Thoracic aorta (tissue), 2 donors: Measurements from ENCODE around the gene AMBP. TPM values are rescaled to one million over a fixed set of nuclear protein-coding genes. Genes with fewer than 3 reads are reported as not detected.

Experiments used
- ATAC-seq: fragments of 150-250 bp; one replicate; pipeline ENCODE4 v1.8.0; 2017; ENCODE audit warnings: low read depth; ENCODE audit not compliant: insufficient number of reproducible peaks, low FRiP score
- DNase-seq: peaks from one replicate; pipeline ENCODE4 v3.0.0-alpha.2; 2020; ENCODE audit warnings: low spot score
- H3K27ac ChIP-seq, 2 donors: fragments of 200-600 bp; sonication (generic); 1 replicate in 1 of 2; 2 replicates in 1 of 2; pipeline ENCODE4 v1.5.1; 2016; ENCODE audit warnings: mild to moderate bottlenecking in 2 of 2, moderate library complexity in 2 of 2
- H3K27me3 ChIP-seq: fragments of 200-600 bp; sonication (generic); replicated peaks from 2 replicates; pipeline ENCODE4 v1.6.0; 2016; ENCODE audit warnings: mild to moderate bottlenecking; ENCODE audit not compliant: insufficient read depth
- H3K36me3 ChIP-seq: fragments of 200-600 bp; sonication (generic); one replicate; pipeline ENCODE4 v1.5.1; 2016
- H3K4me1 ChIP-seq, 2 donors: fragments of 200-600 bp; sonication (generic); 1 replicate in 1 of 2; 2 replicates in 1 of 2; pipeline versions ENCODE4 v1.5.1 to v1.6.0; 2016; ENCODE audit warnings: low read depth in 2 of 2, mild to moderate bottlenecking in 1 of 2; ENCODE audit not compliant: control insufficient read depth in 1 of 2
- H3K4me3 ChIP-seq: fragments of 200-600 bp; sonication (generic); 2 replicates; pipeline ENCODE4 v1.5.1; 2016; ENCODE audit warnings: mild to moderate bottlenecking
- H3K9me3 ChIP-seq: fragments of 200-600 bp; sonication (generic); 2 replicates; pipeline ENCODE4 v1.5.1; 2016
- CTCF ChIP-seq: fragments of 200-600 bp; sonication (generic); IDR thresholded peaks from one replicate; pipeline ENCODE4 v1.5.1; 2019; ENCODE audit warnings: antibody characterized with exemption
- total RNA-seq, 2 donors: library from RNA; depleted of rRNA; stranded (reverse); fragments of >200 nt; gene quantifications; one replicate each; pipeline versions ENCODE4 v1.1.0 to v1.2.3, GENCODE V29; 2016

Gene AMBP
- total RNA-seq, 2 donors from 2014 or later: not detected

GRCh38 chr9:114015607-114016006, 62.5 kb downstream of the AMBP start:
- Histone ChIP-seq H3K4me1 (no peaks in the 10 kb centered on the region), H3K4me3 (no peak overlapping the region), H3K36me3 (peaks cover 25% of the 10 kb centered on the region), H3K27ac (no peak overlapping the region), H3K9me3 (no peaks in the 10 kb centered on the region), H3K27me3 (no peaks in the 10 kb centered on the region)
- TF ChIP-seq CTCF: no peak
- DNase-seq (no peak), ATAC-seq (no peak)

DNA sequence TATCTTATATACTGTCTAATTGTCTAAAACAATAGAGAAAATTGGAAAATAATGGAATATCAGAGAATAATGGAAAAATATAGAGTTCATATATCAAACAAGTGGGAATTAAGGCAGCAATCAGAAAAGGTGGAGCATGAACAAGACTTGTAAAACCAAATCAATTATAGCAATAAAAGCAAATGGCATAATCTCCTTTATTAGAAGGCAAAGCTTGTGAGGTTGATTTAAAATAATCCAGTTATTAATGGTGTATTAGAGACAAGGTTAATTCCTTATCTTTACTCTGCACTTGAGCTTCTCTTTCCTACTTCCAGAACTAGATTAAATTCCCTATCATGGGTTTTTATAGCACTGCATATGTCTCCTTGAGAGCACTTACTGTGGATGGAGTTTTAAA, 64.1 kb downstream of the AMBP start:
- Histone ChIP-seq H3K4me3 (no peak overlapping the region), H3K36me3 (peaks cover 25% of the 10 kb centered on the region), H3K4me1 (no peaks in the 10 kb centered on the region), H3K27ac (no peak overlapping the region), H3K9me3 (no peaks in the 10 kb centered on the region), H3K27me3 (no peaks in the 10 kb centered on the region)
- TF ChIP-seq CTCF: no peak
- no peak for DNase-seq
- no peak for ATAC-seq

GRCh38 chr9:114012126-114012525, 66.0 kb downstream of the AMBP start:
- no peaks in the 10 kb centered on the region for H3K4me1 ChIP-seq
- H3K9me3 ChIP-seq: no peaks in the 10 kb centered on the region
- ATAC-seq (no peak), DNase-seq (no peak)
- no peak overlapping the region for H3K4me3 ChIP-seq
- no peak for TF ChIP-seq CTCF
- no peaks in the 10 kb centered on the region for H3K27me3 ChIP-seq
- H3K27ac ChIP-seq: no peak overlapping the region
- peaks cover 9% of the 10 kb centered on the region for H3K36me3 ChIP-seq

- no peak for DNase-seq
- Histone ChIP-seq H3K4me3 (no peak overlapping the region), H3K27ac (no peak overlapping the region), H3K4me1 (no peaks in the 10 kb centered on the region), H3K9me3 (no peaks in the 10 kb centered on the region), H3K27me3 (no peaks in the 10 kb centered on the region), H3K36me3 (peaks cover 5% of the 10 kb centered on the region)
- no peak for ATAC-seq
- TF ChIP-seq CTCF: no peak
Measured at GRCh38 chr9:114011313-114011712, 66.8 kb downstream of the AMBP start.

Other genes with a start within 250 kb of the AMBP start
- 10 to 100 TPM; 16.6 to 24.9 TPM for gene ZNF618, start 202.0 kb downstream of the AMBP start, total RNA-seq
- not detected for gene KIF12, start 21.0 kb upstream of the AMBP start, total RNA-seq
- gene COL27A1, start 77.2 kb upstream of the AMBP start, total RNA-seq: 10 to 100 TPM; 18.5 to 57.1 TPM
- not detected for gene ORM1, start 244.8 kb upstream of the AMBP start, total RNA-seq